CD4-positive, alpha-beta T cell treated with Interleukin-15 for 4 hours (primary cell): ENCODE data around the gene SCG3.

Experiments used
- DNase-seq: peaks from one replicate; pipeline ENCODE4 v3.0.0-alpha.2; 2020; ENCODE audit warnings: low spot score

Gene SCG3

GRCh38 chr15:51758645-51759044 lies 77.3 kb downstream of the SCG3 start:
- DNase-seq = no peak

- DNase-seq = no peak
These were observed 78.3 kb downstream of the SCG3 start for GRCh38 chr15:51759557-51760070.

DNA sequence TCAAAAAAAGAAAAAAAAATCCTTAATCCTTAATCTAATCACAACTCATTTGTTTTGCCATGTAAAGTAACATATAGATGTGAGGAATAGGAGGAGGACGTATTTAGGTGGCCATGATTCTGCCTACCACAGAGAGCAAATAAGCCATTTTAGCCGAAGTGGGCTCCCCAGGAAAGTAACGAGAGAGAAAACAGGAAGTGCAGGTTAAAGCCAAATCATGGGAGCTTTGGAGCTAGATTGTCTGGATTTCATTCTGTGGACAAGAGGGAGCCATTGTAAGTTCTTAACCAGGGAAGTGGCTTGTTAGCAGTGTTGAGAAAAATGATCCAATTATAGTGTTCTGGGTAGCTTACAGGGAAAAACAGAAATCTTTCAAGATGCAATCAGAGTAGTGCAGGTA lies 79.5 kb downstream of the SCG3 start:
- DNase-seq = no peak

DNA sequence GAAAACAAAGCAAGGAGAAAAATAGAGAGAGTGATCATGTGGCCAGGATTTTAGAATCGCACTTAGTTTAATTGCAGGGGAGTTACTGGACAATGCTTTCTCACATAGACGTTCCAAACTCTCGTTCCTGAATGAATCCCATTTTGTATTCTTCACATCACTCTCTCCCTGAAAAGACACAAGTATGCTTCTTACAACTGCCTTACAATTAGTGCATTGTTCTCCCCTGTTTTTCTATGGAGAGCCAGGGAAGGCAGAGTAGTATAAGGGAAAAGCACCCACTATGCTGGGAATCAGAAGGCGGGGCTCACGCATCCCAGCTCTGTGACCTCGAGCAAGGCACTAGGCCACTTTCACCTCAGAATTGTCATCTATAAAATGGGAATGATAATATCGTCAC lies 84.4 kb downstream of the SCG3 start:
- DNase-seq = no peak

- DNase-seq = no peak
These were observed 85.0 kb downstream of the SCG3 start for GRCh38 chr15:51766341-51766740.

DNA sequence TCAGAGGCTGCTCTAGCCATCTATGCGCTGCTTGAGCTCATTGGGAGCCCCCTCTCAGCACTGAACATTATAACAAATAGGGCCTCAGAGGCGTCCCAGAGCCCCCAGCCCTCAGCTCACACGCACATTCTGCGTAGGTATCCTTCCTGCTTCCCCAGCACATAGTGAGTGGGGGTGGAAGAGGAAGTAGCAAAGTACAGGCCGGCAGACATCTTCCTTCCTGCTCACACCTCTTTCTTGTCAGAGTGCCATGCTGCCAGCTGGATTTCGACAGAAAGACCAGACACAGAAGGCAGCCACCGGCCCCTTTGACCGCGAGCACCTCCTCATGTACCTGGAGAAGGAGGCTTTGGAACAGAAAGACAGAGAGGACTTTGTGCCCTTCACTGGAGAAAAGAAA lies 86.7 kb downstream of the SCG3 start:
- DNase-seq = no peak
